NCI-H1694 treated with DMSO at 0.1 percent for 48 hours (cell line): Measurements from ENCODE around the gene CASKIN1.

Experiments
- DNase-seq: peaks from one replicate; lab custom pipeline; 2025; lab: John Stamatoyannopoulos, UW

CASKIN1 gene

DNA sequence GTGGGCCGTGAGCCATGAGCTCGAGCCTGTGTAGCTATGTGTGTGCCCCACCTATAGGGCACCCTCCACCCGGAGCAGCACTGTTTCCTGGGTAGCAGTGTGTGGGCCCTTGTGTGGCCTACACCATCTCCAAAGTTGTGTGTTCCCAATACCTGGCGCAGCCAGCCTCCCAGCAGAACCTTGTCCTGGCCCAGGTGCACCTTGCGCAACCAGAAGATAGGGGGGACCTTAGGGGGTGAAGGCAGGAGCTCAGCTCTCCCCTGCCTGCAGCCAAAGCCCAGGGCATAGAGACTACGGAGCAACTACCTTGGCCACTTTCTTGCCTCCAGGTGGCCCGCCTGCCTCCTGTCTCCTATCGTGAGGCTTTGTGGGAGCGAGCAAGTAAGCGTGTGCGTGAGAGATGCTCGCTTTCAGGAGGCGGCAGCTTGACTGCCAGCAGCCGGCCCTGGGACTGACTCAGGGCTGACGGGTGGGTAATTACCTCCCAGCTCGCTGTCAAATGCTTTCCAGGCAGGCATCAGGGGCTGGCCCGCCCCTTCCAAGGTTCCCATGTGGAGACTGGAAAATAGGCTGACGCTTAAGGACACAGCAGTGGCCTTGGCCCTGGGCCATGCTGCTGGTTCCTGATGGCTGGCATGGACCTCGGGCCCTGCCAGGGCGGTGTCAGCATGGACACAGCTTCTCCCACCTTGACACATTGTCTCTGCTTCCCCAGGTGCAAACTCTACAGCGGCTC, 21.8 kb downstream of the CASKIN1 start:
- DNase-seq = no peak

DNA sequence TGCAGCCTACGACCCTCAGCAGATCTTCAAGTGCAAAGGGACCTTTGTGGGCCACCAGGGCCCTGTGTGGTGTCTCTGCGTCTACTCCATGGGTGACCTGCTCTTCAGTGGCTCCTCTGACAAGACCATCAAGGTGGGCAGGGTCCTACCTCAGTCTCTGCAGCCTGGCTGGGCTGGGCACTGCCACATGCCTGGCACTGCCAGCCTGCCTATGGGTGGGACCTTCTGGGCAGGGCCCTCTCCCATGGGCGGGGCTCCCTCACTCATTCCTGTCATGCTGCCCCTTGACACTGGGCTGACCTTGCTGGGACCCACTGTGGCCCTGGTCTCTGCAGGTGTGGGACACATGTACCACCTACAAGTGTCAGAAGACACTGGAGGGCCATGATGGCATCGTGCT, 22.5 kb downstream of the CASKIN1 start:
- DNase-seq = no peak

DNA sequence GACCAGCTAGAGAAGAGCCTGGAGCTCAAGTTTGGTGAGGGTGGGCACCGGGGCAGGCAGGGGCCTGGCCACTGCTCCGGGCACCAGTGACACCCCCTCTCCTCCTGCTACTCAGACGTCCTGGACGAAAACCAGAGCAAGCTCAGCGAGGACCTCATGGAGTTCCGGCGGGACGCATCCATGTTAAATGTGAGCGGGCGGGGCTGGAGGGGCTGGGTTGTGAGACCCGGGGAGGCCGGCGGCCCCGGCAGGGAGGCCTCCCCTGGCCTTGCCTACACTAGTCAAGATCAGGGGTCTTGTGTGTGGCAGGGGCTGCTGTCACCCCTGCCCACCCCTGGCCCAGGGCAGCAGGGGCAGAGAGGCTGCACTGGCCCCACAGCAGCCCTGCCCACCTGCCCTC, 23.0 kb downstream of the CASKIN1 start:
- no peak for DNase-seq

DNA sequence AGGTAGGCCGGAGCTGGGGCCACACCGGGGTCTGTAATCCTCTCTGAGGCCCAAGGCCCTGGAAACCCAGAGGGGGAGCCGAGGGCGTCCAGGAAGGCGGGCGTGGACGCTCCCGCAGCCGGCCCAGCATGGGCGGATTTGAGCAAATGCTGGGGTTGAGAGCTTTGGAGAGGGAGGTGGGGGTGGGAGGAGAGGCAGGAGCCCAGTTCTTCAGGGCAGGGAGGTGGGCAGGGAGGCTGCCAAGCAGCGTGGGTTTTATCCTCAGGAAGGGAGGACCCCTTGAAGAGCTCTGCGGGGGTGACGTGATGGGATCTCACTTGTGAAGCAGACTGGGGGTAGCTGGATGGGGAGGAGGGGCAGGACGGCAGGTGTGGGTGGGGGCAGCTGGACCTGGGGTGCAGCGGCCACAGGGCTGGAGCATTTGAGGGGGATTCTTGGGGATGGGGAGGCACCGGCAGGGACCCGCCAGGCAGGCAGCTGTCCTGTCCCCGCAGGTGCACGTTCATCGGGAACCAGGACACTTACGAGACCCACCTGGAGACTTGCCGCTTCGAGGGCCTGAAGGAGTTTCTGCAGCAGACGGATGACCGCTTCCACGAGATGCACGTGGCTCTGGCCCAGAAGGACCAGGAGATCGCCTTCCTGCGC, 23.6 kb downstream of the CASKIN1 start:
- DNase-seq = no peak

DNA sequence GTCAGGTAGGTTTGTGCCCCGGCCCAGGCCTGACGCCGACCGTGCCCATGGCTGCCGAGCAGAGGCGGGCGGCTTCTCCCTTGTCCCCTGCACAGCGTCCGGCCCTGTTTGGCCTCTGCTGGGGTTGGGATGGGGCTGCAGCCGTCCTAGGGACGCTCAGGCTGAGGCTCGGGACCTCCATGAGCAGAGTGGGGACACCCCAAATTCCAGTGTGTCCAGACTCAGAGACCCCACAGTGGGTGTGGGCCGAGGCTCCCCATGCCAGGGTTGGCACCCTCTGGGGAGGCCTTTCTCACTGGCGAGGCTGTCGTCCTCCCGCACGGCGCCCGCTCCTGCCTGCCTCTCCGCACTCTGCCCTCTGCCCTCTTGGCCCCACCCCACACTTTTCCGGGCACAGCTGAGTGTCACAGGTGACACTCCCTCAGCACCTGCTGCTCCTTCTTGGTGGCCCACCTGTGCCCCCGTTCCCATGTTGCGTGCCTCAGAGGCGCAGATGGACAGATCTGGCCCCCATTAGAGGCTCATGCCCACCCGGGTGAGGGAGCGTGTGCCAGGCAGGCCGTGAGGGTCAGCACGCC, 24.7 kb downstream of the CASKIN1 start:
- no peak for DNase-seq

DNA sequence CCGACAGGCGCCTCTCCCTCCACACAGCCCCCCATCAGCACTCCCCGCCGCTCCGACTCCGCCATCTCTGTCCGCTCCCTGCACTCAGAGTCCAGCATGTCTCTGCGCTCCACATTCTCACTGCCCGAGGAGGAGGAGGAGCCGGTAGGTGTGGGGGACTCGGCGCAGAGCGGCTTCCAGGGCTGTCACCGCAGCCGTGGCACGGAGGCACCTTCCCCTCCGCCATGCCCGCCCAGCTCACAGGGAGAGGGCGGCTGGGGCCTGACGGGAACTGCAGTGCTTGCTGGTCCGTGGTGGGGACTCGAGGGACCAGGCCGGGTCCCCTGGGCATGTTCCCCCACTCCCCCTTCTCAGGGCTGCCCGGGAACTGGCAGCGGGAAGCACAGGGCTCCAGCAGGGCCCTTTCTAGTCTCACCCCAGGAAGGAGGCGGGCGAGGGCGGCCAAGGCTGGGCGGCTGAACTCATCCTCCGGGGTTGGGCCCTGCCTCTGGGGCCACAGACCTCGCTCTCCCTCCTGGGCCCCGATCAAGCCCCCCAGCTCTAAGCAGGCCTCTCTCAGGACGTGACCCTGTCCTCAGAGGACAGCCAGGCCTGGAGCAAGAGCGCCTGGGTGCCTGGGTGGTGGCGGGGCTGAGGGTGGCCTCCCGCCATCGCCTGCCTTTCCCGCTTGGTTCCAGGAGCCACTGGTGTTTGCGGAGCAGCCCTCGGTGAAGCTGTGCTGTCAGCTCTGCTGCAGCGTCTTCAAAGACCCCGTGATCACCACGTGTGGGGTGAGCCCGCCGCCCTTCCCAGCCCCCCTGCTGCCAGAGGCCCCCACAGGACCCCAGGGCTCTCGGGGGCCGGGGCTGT, 25.6 kb downstream of the CASKIN1 start:
- DNase-seq = no peak

DNA sequence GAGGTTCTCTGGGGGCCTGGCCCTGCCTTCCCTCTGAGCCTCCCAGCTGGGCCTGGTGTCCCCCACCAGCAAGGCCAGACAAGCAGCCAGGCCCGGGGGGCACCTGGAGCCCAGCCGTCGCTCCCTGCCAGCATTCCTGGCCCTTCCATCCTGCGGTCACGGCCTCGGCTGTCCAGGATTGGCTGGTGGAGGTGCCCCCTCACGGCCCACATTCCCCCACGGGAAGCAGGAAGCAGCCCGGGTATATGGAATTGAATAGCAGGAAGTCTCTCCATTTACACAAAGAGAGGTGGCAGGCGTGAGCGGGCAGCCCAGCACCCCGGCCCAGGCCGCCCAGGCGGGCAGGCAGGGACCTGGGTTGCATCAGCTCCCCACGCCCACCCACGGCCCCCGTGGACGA, 26.3 kb downstream of the CASKIN1 start:
- DNase-seq = no peak

DNA sequence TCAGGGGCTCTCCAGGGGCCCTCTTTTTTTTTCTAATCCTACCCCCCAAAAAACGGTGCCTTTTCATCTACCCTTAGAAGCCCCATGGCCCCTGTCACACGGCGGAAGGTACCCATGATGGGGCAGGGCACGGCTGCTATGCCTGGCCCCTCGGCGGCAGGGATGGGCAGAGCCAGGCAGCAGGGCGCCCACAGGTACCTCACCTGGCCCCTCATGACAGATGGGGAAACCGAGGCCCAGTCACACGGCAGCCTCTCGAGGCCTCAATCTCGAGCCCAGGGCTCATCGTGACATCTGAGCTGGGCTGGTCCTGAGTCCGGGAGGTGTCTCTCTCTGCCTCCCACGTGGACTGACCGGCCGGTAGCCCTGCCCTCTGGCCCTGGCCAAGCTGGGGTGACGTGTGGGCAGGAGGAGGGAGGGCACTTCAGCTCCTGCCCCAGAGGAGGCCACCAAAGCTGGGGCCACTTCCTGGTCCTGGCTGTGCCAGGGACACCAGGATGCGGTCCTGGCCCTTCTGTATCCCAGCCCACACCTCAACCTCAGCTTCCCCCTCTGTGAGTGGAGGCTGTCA, 29.3 kb downstream of the CASKIN1 start:
- no peak for DNase-seq

DNA sequence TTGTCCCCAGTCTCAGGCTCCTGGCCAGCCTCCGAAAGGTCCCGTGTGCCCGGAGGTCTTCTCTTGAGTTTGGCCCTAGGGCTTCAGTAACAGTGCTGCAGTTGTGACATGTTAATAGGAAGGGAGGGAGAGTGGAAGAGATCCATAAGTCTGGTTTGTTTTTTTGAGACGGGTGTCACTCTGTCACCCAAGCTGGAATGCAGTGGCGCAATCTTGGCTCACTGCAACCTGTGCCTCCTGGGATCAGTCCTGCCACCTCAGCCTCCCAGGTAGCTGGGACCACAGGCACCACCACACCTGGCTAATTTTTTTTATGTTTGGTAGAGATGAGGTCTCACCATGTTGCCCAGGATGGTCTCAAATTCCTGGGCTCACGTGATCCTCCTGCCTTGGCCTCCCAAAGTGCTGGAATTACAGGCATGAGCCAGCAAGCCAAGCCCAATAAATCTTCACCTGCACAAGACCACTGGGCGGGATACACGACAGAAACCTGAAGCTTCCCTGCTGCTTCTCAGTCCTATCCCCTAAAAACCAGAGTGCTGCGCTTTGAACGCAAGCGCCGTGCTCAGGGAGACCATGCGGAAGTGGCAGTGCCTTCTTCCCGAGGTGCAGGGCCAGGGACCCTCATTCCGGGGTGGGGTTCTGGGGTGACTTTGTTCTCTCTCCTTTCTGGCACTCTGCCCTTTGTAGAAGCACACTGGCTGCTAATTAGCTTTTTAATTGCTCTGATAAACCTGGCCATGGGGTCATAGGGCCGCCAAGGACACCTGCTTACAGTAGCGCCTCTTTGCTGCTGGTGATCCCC, 29.9 kb downstream of the CASKIN1 start:
- no peak for DNase-seq

DNA sequence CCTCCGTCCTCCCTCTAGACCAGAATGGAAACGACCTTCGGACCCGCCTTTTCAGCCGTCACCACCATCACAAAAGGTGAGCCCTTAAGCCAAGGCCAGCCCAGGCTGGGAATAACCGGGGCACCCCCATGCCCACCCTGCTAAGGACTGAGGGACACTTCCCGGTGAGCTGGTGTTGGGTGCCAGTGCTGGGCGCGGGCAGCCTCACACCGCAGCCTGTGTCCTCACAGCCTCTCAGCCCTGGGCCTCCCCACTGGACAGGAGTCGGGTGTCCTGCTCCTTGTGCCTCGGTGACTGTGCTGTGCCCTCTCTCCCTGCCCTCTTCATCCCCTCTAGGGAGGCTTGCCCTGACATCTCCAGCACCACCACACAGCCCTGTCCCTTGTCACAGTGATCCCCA, 30.5 kb downstream of the CASKIN1 start:
- DNase-seq = no peak

DNA sequence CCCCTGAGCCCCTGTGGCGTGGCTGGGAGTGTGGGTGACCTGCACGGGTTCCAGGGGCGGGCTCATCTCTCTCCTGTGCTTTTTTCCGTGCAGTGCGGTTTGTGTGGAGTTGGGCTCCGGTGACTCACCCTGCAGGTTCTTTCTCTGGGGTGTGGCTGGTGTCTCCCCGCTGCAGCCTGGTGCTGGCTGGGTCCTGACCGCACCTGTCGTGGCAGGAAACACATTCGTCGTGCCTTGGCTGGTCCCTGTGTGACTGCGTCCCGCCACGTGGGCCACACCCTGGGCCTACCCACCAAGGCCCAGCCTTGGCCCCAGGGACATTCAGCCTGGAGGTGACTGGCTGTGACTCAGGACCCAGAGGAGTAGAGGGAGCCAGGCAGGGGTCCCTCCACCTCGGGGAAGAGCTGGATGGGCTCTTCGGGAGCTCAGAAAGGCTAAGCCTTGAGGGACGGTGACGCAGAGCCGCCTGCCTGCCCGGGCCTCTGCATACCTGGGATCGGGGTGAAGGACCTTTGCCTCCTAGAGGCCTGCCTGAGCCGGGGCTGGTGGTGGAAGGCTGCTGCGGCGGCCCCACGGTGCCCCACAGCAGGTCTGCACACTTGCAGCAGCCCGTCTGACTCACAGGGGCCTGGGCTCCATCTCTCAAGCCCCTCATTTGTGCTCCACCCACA, 33.1 kb downstream of the CASKIN1 start:
- no peak for DNase-seq

DNA sequence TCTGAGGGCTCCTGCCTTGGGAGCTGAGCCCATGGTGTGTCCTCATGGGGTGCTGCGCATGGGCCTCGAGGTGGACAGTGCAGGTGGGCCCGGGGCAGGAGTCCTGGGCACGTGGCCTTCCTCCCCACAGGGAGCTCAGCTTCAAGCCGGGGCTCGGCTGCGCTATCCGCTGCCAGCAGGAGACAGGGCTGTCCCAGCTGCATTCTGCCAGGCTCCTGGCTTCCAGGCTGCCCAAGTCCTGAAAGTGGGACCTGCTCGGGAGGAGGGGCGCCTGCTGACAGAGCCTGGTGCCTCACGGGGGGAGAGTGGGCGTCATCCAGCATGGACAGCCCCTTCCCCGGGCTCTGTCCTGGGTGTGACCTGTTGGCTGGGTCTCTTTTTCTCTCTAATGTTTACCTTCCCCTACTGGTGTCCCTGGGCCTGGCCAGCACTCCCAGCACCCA, 33.7 kb downstream of the CASKIN1 start:
- no peak for DNase-seq

DNA sequence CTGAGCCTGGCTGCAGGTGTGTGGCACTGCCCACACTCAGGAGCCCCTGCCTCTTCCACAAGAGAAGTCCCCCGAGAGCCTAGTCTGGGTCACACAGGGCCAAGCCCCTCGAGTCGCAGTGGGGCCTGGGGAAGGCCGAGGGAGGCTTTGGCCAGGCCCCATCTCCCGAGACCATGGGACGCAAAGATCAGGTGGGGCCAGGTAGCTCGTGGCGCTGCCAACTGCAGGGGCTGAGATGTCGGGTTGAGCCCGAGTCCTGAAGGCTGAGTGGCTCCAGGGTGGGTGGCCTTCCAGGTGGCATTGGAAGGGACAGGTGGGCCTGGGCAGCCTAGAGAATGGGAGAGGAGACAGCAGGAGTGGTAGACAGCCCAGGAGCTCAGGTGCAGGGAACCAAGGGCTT, 34.5 kb downstream of the CASKIN1 start:
- DNase-seq = no peak

DNA sequence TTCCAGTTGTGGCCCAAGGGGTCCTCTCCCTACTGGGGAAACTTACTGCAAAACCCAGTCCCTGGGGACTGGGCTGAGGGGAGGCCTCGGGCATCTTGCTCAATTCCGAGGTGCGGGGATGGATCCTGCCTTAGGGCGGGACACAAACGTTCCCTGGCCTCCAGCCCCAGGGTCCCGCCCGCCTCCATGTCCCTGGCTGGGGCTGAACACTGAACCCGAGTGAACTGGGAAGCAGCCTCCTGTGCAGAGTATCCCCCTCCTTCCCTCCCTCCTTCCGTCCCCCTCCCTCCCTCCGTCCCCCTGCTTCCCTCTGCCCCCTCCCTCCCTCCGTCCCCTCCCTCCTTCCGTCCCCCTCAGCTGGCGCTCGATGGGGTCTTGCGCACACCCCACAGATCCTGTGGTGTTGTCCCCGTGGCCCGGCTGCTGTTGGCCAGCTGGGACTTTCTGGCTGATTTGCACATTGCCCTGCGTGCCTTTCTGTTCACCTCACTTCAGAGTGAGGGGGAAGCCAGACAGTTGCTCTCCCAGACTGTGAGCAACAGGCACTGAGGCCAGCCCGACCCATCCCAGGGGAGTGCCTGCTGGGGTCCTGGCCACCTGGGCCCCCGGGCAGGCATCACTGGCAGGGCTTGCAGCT, 35.4 kb downstream of the CASKIN1 start:
- no peak for DNase-seq

DNA sequence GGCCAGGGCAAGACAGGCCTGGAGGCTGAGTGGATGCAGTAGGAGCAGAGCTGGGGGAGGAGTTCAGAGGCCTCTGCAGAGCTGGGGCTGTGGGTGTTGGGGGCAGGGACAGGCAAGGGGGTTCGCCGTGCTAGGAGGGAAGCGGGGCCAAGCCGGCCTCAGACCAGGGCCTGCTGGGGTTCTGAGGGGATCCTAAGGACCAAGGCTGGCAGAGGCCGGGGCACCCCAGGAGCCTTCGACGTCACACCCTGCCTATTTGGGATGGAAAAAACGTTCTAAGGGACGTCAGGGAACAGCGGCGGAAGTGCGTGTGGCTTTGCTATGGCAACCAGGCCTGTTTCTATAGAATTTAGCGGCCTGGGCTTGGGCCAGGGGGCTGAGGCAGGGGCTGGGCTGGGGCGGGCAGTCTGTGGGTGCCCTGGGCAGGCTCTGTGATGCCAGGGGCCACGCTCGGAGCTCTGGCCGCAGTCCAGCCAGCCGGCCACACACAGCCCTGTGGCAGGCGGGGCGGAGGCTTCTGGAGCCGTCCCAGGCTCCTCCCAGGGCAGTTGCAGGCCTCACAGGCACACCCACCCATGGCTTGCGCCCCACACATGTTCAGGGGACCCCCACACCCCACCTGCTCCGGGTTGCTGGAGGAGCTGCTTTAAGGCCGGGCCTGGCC, 37.1 kb downstream of the CASKIN1 start:
- DNase-seq = no peak

DNA sequence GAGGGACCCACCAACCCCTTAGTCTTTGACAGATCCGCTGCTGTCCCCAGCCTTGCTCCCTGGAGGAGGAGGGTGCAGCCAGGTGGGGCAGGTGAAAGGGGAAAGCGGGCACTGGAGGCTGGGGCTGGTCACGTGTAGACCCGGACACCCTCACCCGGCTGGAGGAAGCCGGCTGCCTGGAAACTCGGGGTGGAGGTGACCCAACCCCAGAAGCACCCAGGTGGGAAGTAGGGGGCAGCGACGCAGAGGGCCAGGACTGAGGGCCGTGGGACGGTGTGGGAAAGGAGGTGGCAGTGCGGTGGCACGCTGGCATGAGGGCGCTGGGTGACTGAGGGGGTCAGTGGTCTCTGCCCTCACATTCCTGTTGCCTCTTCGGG, 38.2 kb downstream of the CASKIN1 start:
- no peak for DNase-seq

DNA sequence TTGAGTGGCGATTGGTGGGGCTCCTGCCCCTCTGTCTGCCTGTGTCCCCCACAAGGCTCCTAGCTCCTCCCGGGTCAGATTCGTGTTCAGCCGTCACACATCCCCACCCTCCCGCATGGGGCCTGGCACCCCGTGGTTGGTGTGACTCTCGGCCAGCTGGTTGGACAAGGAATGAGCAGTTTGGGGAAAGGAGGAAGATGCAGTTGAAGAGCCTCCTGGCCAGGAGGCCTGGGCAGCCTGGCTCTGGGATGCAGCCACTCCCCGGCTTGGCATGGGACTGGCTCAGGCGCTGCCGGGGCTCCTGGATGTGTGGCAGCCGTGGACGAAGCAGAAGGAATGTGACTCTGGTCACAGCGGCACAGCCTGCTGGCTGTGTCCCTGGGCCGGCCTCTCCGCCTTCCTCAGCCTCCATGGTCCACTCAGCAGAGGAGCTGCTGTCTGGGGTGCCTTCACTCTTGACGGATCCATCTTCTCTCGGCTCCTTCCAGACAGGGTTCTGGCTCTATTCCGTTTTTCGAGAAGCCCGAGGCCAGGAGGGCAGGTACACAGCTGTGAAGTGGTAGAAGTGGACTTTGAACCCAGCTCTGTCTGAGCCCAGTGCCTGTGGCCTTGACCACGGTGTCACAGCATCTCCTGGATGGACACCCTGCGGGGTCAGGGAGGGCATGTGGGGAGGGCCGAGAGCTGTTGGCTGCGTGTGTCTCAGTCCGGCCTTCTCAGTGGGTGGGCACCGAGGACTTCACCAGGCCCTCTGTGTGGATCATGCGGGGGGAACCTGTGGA, 38.7 kb downstream of the CASKIN1 start:
- no peak for DNase-seq

DNA sequence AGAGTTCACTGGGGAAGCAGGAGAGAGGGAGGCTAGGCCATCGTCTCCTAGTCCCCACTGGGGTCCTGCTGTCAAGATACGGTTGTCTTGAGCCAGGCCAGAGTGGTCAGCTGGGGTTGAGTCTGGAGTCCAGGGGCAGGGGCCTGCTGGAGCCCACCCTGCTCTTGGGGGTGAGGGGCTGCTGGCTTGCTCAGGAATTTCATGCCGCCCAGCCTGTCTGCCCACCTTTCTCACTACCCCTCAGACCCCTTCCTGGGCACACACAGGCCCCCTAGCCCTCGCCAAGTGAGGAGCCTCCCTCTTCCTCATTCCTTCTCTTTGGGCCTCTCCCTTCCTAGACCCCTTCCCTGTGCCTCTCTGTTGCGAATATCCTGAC, 39.6 kb downstream of the CASKIN1 start:
- no peak for DNase-seq
